ENCODE results near the gene TIGD6. TPM values are rescaled to one million over a fixed set of nuclear protein-coding genes. Genes with fewer than 3 reads are reported as not detected.

The TIGD6 gene
- total and polyA plus RNA-seq, 2 experiments from 2014 or later = 1.4 to 2.1 TPM

DNA sequence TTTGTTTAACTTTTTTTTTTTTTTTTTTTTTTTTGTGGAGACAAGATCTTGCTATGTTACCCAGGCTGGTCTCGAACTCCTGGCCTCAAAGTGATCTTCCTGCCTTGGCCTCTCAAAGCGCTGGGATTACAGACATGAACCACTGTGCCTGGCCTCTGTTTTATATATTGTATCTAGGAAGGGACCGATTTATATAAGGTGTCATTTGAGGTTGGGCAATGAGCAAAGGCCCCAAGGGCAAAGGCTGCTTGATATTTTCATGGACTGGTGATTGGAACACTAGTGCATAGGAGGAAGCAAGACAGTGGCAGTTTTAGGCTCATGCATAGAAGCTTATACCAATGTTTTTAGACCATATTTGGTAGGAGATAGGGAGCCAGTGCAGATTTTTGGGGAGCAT is 36.7 kb downstream of the TIGD6 start:
- DNase-seq (ENCODE audit: low spot score) (no peak), ATAC-seq (no peak)
- H4K20me1 ChIP-seq (replicated peaks; ENCODE audit: insufficient read depth) = no peaks in the 10 kb centered on the region; the same call in 1 of the 2 replicates
- H3K79me2 ChIP-seq (replicated peaks; ENCODE audit: insufficient read depth) = no peaks in the 10 kb centered on the region
- H3K27me3 ChIP-seq (ENCODE audit: insufficient read depth) = peaks cover 11% of the 10 kb centered on the region
- peaks cover 16% of the 10 kb centered on the region for H3K4me1 Mint-ChIP-seq
- H3K4me3 Mint-ChIP-seq = no peak overlapping the region
- no peak overlapping the region for H3K4me3 ChIP-seq
- no peaks in the 10 kb centered on the region for H3K9me2 ChIP-seq (ENCODE audit: insufficient read depth)
- H3K27ac ChIP-seq (ENCODE audit: low read depth) = no peak overlapping the region
- TF ChIP-seq ZNF331 (CRISPR knock-in tag; IDR thresholded peaks at IDR 0.05; ENCODE audit: low read depth) (no peak), ZNF114 (CRISPR knock-in tag; IDR thresholded peaks at IDR 0.05) (no peak), STAT1 (IDR thresholded peaks at IDR 0.05; ENCODE audit: unreplicated experiment) (no peak), EZH2 (IDR thresholded peaks at IDR 0.05; ENCODE audit: low read depth, unreplicated experiment) (no peak), NANOG (IDR thresholded peaks at IDR 0.05; ENCODE audit: borderline replicate concordance) (no peak), POLR2AphosphoS5 (IDR thresholded peaks at IDR 0.05; ENCODE audit: low read depth) (no peak), JUNB (IDR thresholded peaks at IDR 0.05; ENCODE audit: unreplicated experiment) (no peak), CREB1 (CRISPR knock-in tag; IDR thresholded peaks at IDR 0.05; ENCODE audit: low read depth) (no peak), EZH2phosphoT487 (IDR thresholded peaks at IDR 0.05; ENCODE audit: unreplicated experiment) (no peak)
- TF ChIP-seq, protein P1, sequence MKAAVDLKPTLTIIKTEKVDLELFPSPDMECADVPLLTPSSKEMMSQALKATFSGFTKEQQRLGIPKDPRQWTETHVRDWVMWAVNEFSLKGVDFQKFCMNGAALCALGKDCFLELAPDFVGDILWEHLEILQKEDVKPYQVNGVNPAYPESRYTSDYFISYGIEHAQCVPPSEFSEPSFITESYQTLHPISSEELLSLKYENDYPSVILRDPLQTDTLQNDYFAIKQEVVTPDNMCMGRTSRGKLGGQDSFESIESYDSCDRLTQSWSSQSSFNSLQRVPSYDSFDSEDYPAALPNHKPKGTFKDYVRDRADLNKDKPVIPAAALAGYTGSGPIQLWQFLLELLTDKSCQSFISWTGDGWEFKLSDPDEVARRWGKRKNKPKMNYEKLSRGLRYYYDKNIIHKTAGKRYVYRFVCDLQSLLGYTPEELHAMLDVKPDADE (IDR thresholded peaks at IDR 0.05) = no peak
- TF ChIP-seq, protein P2, sequence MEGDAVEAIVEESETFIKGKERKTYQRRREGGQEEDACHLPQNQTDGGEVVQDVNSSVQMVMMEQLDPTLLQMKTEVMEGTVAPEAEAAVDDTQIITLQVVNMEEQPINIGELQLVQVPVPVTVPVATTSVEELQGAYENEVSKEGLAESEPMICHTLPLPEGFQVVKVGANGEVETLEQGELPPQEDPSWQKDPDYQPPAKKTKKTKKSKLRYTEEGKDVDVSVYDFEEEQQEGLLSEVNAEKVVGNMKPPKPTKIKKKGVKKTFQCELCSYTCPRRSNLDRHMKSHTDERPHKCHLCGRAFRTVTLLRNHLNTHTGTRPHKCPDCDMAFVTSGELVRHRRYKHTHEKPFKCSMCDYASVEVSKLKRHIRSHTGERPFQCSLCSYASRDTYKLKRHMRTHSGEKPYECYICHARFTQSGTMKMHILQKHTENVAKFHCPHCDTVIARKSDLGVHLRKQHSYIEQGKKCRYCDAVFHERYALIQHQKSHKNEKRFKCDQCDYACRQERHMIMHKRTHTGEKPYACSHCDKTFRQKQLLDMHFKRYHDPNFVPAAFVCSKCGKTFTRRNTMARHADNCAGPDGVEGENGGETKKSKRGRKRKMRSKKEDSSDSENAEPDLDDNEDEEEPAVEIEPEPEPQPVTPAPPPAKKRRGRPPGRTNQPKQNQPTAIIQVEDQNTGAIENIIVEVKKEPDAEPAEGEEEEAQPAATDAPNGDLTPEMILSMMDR (conservative IDR thresholded peaks at IDR 0.05; ENCODE audit: low read depth in 2 of 2) = no peak
- TF ChIP-seq, protein P3, sequence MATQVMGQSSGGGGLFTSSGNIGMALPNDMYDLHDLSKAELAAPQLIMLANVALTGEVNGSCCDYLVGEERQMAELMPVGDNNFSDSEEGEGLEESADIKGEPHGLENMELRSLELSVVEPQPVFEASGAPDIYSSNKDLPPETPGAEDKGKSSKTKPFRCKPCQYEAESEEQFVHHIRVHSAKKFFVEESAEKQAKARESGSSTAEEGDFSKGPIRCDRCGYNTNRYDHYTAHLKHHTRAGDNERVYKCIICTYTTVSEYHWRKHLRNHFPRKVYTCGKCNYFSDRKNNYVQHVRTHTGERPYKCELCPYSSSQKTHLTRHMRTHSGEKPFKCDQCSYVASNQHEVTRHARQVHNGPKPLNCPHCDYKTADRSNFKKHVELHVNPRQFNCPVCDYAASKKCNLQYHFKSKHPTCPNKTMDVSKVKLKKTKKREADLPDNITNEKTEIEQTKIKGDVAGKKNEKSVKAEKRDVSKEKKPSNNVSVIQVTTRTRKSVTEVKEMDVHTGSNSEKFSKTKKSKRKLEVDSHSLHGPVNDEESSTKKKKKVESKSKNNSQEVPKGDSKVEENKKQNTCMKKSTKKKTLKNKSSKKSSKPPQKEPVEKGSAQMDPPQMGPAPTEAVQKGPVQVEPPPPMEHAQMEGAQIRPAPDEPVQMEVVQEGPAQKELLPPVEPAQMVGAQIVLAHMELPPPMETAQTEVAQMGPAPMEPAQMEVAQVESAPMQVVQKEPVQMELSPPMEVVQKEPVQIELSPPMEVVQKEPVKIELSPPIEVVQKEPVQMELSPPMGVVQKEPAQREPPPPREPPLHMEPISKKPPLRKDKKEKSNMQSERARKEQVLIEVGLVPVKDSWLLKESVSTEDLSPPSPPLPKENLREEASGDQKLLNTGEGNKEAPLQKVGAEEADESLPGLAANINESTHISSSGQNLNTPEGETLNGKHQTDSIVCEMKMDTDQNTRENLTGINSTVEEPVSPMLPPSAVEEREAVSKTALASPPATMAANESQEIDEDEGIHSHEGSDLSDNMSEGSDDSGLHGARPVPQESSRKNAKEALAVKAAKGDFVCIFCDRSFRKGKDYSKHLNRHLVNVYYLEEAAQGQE (IDR thresholded peaks at IDR 0.05; ENCODE audit: unreplicated experiment) = no peak
- TF ChIP-seq, protein P4, sequence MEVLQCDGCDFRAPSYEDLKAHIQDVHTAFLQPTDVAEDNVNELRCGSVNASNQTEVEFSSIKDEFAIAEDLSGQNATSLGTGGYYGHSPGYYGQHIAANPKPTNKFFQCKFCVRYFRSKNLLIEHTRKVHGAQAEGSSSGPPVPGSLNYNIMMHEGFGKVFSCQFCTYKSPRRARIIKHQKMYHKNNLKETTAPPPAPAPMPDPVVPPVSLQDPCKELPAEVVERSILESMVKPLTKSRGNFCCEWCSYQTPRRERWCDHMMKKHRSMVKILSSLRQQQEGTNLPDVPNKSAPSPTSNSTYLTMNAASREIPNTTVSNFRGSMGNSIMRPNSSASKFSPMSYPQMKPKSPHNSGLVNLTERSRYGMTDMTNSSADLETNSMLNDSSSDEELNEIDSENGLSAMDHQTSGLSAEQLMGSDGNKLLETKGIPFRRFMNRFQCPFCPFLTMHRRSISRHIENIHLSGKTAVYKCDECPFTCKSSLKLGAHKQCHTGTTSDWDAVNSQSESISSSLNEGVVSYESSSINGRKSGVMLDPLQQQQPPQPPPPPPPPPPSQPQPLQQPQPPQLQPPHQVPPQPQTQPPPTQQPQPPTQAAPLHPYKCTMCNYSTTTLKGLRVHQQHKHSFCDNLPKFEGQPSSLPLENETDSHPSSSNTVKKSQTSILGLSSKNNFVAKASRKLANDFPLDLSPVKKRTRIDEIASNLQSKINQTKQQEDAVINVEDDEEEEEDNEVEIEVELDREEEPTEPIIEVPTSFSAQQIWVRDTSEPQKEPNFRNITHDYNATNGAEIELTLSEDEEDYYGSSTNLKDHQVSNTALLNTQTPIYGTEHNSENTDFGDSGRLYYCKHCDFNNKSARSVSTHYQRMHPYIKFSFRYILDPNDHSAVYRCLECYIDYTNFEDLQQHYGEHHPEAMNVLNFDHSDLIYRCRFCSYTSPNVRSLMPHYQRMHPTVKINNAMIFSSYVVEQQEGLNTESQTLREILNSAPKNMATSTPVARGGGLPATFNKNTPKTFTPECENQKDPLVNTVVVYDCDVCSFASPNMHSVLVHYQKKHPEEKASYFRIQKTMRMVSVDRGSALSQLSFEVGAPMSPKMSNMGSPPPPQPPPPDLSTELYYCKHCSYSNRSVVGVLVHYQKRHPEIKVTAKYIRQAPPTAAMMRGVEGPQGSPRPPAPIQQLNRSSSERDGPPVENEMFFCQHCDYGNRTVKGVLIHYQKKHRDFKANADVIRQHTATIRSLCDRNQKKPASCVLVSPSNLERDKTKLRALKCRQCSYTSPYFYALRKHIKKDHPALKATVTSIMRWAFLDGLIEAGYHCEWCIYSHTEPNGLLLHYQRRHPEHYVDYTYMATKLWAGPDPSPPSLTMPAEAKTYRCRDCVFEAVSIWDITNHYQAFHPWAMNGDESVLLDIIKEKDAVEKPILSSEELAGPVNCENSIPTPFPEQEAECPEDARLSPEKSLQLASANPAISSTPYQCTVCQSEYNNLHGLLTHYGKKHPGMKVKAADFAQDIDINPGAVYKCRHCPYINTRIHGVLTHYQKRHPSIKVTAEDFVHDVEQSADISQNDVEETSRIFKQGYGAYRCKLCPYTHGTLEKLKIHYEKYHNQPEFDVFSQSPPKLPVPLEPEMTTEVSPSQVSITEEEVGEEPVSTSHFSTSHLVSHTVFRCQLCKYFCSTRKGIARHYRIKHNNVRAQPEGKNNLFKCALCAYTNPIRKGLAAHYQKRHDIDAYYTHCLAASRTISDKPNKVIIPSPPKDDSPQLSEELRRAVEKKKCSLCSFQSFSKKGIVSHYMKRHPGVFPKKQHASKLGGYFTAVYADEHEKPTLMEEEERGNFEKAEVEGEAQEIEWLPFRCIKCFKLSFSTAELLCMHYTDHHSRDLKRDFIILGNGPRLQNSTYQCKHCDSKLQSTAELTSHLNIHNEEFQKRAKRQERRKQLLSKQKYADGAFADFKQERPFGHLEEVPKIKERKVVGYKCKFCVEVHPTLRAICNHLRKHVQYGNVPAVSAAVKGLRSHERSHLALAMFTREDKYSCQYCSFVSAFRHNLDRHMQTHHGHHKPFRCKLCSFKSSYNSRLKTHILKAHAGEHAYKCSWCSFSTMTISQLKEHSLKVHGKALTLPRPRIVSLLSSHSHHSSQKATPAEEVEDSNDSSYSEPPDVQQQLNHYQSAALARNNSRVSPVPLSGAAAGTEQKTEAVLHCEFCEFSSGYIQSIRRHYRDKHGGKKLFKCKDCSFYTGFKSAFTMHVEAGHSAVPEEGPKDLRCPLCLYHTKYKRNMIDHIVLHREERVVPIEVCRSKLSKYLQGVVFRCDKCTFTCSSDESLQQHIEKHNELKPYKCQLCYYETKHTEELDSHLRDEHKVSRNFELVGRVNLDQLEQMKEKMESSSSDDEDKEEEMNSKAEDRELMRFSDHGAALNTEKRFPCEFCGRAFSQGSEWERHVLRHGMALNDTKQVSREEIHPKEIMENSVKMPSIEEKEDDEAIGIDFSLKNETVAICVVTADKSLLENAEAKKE (CRISPR knock-in tag; IDR thresholded peaks at IDR 0.05) = no peak
- H3K4me1 ChIP-seq (ENCODE audit: insufficient read depth) = peaks cover 10% of the 10 kb centered on the region; the same call in 1 of the 2 replicates
- no peaks in the 10 kb centered on the region; the same call in 2 of the 3 replicates for H3K9me3 Mint-ChIP-seq
- H2AFZ ChIP-seq = no peak overlapping the region
- no peaks in the 10 kb centered on the region for H3K36me3 ChIP-seq (ENCODE audit: insufficient read depth)
- no peaks in the 10 kb centered on the region for H3K36me3 Mint-ChIP-seq (ENCODE audit: low read depth)
- H3K27ac Mint-ChIP-seq = no peak overlapping the region
- H3K27me3 Mint-ChIP-seq (ENCODE audit: insufficient read depth, low read depth, poor library complexity) = peaks cover 8% of the 10 kb centered on the region
- H3K4me2 ChIP-seq = no peak overlapping the region
- H3F3A ChIP-seq (replicated peaks; ENCODE audit: low read depth) = peaks cover 8% of the 10 kb centered on the region; the same call in 1 of the 2 replicates

Measured in GM23338 (cell line).